HG03103 (cell line): ENCODE results near the gene CRTC2.

ENCODE experiments used
- ATAC-seq: cut with Tn5 transposase; IDR thresholded peaks from one replicate; pipeline ENCODE4 v1.9.1; 2021; ENCODE audit warnings: low read depth; ENCODE audit not compliant: unreplicated experiment

Gene CRTC2

DNA sequence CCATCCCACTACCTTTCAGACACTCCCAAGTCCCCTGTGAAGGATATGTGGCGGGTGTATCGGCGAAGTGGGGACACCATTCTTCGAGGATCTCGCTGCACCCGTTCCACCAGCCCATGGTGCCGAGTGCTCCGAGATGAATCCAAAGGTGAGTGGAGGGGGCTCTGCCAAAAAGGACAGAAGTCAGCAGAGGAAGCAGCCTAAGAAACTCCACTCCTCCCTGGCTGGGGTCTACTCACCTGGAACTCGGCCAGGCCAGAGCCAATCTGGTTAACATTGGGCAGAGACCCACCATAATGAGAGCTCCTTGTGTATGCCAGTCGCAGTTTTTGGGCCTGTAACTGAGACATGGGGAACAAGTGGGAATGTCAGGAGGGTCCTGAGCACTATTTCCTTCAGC, 3.6 kb downstream of the CRTC2 start:
- no peak for ATAC-seq

DNA sequence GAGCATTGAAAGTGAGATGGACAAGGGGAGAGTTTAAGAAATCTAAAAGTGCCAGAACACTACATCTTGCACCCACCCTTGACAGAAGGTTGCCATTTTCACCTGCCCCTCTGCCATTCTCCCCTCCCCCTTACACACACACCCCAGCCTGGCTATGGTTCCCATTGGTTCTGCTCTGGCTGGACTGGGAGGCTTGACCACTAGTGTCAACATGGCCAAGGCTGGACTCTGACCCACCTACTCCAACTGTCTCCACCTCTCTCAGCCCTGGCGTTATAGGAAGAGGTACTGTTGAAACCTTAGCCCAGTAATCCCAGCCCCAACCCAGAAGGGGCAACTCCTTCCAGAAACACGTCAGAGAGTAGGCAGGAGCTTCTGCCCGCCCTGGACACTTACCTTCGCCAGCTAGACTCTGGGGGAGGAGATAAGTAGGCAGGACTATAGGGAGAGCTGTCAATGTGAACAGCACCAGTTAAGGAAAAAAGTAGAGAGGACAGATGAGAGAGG, 4.5 kb downstream of the CRTC2 start:
- no peak for ATAC-seq

DNA sequence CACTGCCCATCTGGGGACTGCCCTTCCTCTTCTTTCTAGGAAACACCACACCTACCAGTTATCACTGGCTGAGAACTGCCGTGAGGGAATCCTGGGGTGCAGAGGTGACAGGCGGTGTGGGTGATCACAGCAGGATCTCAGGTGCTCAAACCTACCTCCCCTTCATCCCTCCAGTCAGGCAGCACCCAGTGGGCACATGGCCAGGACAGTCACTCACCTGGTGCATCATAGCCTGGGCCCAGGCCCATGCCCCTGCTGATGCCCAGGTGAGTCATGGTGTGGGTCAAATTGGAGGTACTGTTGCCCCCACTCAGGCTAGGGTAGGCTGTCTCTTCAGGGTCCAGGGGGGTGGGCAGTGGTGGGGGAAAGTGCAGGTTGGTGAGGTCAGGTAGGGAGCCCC, 6.6 kb downstream of the CRTC2 start:
- ATAC-seq, result no peak

DNA sequence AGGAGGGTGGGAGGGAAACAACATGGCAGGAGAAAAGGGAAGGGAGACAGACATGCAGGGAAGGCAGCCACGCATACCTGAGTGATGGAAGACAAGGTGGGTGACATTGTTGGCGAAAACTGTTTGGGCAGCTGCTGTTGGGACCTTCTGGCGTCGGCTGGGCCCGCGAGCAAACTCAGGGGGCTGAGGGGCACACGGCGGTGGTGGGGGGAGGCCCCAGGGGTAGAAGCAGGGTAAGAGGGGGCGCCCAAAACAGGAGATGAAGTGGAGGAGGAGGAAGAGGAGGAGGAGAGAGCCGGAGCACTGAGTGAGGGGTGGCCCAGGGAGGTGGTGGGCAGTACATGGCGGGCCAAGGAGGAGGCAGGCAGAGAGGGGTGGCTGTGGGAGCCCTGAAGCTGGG, 7.2 kb downstream of the CRTC2 start:
- no peak for ATAC-seq

DNA sequence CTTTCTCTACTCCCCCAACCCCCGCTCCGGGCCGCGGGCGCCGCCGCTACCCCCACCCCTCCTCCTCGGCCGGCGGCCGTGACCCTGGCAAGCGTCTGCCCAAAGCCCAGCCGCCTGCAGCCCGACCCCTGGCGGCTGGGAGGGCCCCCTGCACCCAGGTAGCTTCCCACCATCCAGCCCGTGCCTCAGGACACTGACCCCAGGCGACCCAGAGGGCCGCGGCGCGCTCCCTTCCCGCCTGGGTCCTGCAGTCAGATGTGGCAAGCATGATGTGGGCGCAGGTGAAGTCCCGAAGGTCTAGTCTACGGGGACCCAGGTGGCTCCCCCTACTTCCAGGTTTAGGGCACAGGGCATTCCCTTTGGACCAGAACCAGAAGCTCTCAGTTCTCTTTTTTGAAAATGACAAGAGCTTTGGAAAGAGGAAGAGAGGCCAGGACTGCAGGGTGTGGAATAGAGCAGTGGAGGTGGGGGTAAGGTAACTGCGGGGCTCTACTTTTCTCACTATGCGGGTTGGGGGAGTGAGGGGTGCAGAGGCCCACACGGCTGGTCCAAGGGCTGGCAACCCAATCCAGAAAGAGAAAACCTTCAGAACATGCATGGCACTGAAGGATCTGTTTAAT, 11.7 kb downstream of the CRTC2 start, which contains the start of gene DENND4B:
DENND4B (minus strand) TSS at position 97 of the 620 bp plus-strand sequence. CDS start 2,344 bp downstream, outside the sequence.
- ATAC-seq, result peak; percentile 58

DNA sequence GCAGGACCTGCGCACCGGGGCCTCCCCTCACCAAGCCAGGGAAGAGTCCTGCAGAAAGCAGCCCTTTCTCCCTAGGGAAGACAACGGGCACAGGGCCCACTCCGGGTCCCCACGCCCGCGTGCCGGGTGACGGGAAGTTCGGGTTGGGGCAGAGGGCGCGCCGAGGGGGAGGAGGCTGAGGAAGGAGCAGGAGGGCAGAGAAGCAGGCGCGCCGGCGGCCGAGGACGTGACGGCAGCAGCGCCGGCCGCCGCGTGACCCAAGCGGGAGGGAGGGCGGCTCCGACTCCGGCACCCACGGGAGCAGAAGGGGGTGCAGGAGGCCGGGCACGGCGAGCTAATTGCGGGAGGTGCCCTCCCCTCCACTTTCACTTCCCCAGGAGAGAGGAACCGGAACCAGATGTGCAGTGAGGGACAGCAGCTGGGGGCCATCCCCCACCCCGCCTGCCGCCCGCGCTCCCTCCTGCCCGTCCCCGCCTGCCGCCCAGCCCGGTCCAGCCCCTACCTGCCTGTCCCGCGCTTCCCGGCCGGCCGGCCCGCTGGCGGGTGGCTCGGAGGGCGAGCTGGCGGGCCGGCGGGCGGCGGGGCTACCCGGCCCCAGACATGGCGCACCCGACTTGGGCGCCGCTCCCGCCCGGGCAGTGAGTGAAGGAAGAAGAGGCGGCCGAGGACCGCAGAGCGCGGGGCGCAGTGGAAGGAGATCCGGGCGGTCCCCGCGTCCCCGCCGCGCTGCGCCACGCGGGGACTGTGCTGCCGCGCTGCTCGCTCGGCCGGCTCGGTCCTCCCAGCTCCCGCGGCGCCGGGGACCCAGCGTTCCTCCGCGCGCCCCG, 12.4 kb downstream of the CRTC2 start:
- peak; percentile 54 for ATAC-seq

DNA sequence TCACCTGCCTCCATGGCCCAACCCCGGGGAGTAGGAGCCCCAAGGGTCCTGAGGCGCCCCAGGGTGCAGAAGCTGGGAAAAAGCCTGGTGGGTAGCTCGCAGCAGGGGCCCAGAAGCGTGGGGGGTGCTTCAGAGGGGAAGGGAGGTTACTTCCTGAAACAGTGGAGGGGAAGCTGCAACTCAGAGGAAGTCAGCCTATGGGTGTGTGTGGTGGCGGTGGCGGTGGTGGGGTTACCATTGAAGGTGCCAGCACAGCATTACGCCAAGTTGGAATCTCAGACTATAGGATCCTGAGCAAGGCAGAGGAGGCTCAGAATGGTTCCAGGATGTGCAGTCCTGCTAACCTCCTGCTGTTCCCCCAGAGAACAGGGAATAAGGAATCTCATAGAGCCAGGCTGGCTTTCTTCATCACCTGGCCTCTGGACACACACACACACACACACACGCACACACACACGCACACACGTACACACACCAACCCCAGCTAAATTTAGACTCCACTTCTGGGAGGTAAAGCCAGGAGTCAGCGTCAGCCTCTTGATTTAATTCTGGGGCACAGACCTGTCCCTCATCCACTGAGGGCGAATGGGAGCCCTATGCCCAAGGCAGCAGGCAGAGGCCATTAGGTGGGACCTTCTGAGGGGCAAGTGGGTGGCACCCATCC, 13.1 kb downstream of the CRTC2 start:
- ATAC-seq, result no peak

DNA sequence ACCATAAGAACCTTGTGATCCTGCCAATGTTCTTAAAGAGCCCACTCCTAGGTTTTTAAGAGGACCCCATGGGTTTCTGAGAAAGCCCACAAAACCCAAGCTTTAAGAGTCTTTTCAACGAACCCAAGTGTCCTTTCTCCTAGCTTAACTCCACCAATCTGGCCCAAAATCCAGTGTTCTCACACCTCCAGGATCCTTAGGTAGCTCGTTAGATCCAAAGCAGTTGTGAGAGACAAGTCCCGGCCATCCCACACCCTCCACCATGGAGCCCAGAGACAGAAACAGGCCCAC, 13.6 kb downstream of the CRTC2 start:
- no peak for ATAC-seq

DNA sequence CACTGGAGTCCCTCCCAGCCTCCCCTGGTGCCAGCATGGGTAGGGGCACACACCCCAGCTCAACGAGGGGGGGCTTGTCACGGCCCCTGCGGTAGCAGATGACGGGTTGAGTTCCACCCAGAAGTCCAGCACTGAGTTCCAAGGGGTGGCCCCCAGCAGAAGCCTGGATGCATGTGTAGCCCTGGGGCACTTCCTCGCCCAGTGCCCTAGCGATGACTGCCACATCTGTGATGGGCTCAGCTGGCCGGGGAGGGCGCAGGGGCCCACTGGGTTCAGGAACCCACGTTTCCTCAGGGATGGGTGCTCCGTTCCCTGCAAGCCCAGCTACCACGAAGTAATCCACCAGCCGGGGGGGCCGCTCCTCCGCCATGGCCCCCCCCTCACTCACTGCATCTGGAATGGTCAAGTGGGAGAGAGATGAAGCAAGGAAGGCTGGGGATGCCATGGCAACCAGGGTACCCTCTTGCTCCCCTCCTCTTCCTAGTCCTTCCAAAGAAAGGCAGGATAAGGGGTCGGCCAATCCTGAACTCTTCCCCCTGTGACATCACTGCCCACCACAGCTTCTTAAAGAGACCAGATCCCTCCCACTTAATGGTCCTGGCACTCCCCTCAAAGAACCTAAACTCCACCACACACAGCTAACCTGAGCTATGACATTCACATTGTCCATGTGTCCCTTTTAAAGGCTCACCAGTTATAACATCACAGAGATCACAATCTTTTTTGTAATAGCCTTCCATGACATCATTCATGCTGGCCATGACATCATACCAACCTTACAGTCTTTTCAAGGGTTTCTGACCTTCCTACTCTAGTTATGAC, 14.2 kb downstream of the CRTC2 start:
- ATAC-seq, result no peak

DNA sequence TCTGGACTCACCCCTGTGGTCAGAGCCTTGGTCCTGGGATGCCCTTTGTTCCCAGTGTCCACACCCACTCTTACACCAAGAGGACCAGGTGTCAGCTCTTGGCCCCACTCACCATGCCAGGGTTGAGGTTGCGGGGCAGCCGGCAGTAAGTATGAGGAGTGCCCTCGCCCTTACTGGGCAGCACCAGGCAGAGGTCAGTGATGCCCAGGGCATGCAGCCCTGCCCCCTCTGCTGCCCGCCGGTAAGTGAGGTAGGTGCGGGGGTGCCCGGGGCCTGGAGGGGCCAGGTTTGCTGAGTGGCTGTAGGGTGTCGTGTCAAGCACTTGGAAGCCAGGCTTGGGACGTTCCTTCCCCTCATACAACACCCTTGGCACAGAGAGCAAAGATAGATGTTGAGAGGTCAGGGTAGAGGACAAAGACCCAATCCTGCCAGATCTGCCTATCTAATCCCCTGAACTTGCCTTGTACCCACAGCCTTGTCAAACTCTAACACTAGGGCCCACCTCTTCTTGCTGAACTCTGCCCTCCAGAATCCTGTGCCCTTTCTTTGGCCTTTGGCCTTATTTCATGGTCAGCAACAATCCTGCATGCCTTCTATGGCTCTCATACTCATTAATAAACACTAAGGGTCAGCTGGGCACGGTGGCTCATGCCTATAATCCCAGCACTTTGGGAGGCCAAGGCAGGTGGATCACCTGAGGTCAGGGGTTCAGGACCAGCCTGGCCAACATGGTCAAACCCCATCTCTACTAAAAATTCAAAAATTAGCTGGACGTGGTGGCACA, 15.5 kb downstream of the CRTC2 start:
- no peak for ATAC-seq

DNA sequence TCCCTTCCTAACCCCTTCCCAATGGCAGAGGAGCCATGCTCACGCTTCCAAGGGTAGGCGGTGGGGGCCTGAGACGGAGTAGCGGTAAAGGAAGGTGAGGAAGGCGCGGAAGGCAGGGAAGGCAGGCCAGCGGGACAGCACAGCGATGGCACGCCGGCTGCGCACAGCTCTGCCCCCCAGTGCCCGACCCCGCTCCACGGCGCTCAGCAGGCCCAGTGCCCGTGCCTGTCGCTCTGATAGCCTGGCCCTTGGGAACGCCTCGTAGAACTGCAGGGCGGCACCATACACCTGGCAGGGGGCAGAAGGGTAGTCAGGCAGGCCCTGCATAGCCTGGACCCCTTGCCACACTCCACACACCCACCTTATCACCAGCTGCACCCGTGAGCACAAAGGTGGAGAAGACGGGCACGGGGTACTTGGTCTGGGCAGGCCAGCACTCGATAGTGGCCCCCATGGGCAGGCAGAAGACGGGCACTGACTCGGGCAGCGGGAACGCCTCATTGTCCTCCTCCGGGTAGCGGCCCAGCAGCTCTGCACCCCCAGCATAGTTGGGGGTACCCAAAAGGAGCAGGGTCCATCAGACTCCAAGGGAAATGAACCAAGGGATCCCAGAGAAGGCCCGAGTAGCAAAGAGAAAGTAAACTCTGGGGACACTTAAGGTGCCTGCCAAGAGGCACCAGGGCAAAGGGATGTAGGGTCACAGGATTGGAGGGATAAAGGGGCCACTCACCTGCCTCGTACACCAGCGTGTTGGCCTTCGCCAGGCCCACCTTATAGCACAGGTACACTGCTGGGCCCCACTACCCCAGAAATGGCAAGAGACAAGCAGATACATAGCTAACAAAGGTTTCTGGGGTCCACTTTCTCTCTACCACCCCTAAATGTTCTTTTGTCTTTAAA, 16.3 kb downstream of the CRTC2 start:
- ATAC-seq, result no peak

DNA sequence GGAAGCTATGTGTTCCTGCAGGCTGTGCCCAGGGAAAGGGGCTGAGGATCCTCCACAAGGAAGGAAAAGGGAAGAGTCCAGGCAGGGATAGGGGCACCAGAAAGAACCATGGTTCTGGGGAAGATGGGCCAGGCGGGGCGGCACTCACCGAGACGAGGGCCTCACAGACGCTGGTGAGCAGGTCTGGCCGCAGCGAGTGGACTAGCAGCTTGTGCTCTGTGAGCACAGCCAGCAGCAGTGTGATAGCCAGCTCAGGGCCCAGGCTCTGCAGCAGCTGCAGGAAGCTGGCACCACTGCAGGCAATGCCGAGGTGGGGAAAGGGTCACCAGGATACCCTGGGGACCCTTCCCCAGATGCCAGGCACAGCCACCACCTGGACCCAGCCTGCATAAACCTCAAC, 17.7 kb downstream of the CRTC2 start:
- ATAC-seq, result no peak

DNA sequence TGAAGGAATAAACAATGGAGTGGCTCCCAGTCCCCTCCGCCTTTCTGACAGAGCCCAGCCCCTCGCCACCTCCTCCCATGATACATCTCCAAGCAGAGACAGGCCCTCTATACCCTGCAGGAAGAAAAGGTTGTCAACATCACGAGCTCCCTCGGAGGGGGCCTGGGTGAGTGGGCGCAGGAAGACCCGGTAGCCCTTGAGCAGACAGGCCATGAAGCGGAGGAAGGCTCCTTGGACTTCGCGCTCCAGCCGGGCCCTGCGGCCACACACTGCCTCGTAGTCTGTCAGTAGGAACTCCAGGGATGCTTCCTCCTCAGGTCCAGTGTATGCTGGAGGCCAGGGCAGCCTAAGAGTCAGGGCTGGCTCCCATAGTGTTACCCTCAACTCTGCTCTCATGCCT, 18.9 kb downstream of the CRTC2 start:
- no peak for ATAC-seq

DNA sequence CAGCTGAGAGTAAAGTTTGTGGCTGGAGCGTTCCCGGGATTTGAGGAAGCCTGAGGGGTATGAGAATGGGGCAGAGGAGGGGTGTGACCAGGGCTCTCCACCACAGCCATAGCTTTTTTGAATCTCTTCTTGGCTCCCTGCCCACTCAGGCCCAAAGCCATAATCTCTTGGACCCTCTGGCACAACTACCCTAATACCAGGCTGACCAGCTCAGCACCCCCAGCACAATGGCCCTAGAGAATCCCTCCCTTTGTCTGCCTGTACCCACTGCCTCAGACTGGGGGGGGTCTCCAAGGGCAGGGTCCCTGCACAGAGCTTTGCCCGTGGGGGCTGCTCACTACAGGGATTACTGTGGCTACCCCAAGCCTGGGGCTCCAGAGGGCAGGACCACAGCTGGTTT, 19.4 kb downstream of the CRTC2 start:
- ATAC-seq, result no peak

DNA sequence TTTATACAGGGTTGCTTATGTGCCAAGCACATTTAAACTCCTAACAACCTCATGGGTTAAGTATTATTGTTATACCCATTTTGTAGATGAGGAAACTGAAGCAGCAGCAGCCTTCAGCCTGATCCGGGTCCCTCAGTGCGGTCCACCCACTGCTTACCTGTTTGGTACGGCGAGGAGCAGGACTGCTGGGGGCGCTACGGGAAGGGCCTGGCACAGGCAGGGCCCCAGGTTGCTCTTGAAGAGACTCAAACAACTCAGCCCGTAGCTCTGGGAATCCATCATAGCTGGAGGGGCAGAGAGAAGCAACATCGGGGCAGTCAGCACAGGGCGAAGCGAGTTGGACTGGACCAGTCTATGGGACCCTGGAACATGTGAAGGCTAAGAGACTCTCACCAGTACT, 21.1 kb downstream of the CRTC2 start:
- no peak for ATAC-seq

DNA sequence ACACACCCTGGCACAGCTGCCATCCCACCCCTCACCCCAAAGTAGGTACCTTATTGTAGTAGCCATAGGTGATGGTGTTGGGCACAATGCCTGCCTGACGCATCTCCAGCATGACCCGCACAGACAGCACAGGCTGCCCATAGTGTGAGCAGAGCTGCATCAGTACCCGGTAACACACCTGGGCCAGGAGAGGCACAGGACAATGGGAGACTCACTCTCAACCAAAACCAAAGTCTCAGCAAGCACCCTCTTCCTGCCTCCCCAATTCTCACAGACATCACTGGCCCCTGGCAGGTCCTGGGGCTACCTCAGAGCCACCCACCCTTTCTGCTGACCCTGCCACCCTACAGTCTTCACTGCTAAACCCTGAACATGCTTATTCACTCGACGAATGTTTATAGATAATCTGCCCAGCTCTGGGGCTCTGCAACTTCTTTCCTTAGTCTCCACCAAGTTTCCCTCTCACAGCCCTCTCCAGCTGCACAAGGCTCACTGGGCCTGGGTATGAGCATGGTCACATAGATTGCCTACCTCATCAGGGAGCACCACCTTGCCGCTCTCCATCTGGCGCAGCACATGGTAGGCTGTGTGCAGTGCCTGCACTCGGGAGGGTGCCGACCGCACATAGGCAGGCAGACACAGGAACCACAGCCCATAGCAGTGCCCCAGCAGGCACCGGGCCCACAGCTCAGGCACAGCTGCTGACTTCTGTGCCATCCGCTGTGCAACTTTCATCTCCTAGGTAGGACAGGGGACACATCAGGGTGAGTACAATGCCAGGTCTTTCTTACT, 22.2 kb downstream of the CRTC2 start:
- no peak for ATAC-seq

DNA sequence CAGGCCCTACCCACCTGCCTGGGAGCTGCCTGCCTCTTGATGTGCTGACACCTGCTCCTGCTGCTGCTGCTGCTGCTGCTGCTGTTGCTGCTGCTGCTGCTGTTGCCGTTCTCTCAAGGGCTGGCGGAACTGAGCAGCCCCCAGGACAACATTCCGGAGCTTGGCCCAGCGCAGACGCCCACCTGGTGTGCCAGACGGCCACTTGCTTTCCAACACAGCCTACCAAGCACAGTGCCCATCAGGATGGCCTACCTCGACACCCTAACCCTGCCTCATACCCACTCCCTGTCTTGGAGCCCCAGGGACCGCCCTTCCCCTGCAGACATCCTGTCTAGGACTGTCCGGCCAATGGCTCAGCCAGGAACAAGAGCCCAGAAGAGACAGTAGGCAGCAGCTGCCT, 23.7 kb downstream of the CRTC2 start:
- no peak for ATAC-seq

DNA sequence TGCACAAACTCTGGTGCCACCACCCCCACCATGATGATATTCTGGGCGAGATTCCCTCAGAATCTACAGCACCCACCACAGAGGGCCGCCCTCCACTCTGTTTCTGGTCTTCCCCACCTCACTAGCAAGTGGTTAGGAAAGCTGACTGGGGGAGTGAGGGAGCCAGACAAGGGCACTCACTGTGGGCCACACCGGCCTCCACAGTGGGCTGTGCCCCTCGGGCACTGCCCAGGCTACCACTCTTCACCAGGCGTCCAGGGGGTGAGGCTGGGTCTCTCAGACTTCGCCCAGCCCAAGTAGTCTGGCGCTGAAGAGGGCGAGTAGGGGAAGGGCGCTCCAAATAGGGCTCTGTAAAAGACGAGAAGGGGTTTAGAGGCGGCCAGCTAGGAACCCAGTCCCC, 24.5 kb downstream of the CRTC2 start:
- ATAC-seq, result no peak
